ENCODE measurements around the gene ZNRF2. TPM values are rescaled to one million over a fixed set of nuclear protein-coding genes. Genes with fewer than 3 reads are reported as not detected.

The ZNRF2 gene
- total RNA-seq, 4 donors from 2014 or later: 44.2 to 57.4 (median 48.0) TPM

- no peak overlapping the region for H3K27ac ChIP-seq
- no peak for DNase-seq
- no peaks in the 10 kb centered on the region for H3K36me3 ChIP-seq
- intact Hi-C loops (cut with DNase I): no loop called here
- H3K4me3 ChIP-seq (replicated peaks in 1 of 3): no peak overlapping the region
- no peak for TF ChIP-seq CTCF (IDR thresholded peaks at IDR 0.05)
- TF ChIP-seq POLR2A (IDR thresholded peaks at IDR 0.05): no peak
- no peaks in the 10 kb centered on the region for H3K9me3 ChIP-seq
- H3K4me1 ChIP-seq: peaks cover 9 to 11% of the 10 kb centered on the region in 2 donors
- no peaks in the 10 kb centered on the region for H3K27me3 ChIP-seq
Observed at GRCh38 chr7:30369879-30370278, 85.5 kb downstream of the ZNRF2 start.

- Histone ChIP-seq H3K27ac (no peak overlapping the region), H3K4me3 (replicated peaks in 1 of 3) (no peak overlapping the region), H3K36me3 (no peaks in the 10 kb centered on the region), H3K27me3 (no peaks in the 10 kb centered on the region), H3K4me1 (peaks cover 7 to 9% of the 10 kb centered on the region in 2 donors), H3K9me3 (no peaks in the 10 kb centered on the region)
- TF ChIP-seq POLR2A (IDR thresholded peaks at IDR 0.05): no peak
- TF ChIP-seq CTCF (IDR thresholded peaks at IDR 0.05): no peak
- WGBS, 2 donors: 96 to 97% methylated on average over 5 of the region's 5 CpGs
- DNase-seq: no peak
- intact Hi-C loops (cut with DNase I): no loop called here
Observed at GRCh38 chr7:30371321-30371720, 86.9 kb downstream of the ZNRF2 start.

- intact Hi-C loops (cut with DNase I): no loop called here
- no peak overlapping the region for H3K4me3 ChIP-seq (replicated peaks in 1 of 3)
- no peak overlapping the region for H3K27ac ChIP-seq
- WGBS, 2 donors: 87 to 95% methylated on average over 1 of the region's 1 CpG
- H3K4me1 ChIP-seq: no peaks in the 10 kb centered on the region
- no peak for TF ChIP-seq CTCF (IDR thresholded peaks at IDR 0.05)
- no peak for TF ChIP-seq POLR2A (IDR thresholded peaks at IDR 0.05)
- H3K9me3 ChIP-seq: no peaks in the 10 kb centered on the region
- no peaks in the 10 kb centered on the region for H3K36me3 ChIP-seq
- no peak for DNase-seq
- H3K27me3 ChIP-seq: no peaks in the 10 kb centered on the region
Observed at GRCh38 chr7:30378275-30378674, 93.9 kb downstream of the ZNRF2 start.

GRCh38 chr7:30379131-30379530 lies 94.7 kb downstream of the ZNRF2 start:
- Histone ChIP-seq H3K27me3 (no peaks in the 10 kb centered on the region), H3K4me1 (no peaks in the 10 kb centered on the region), H3K36me3 (no peaks in the 10 kb centered on the region), H3K9me3 (no peaks in the 10 kb centered on the region), H3K27ac (no peak overlapping the region), H3K4me3 (replicated peaks in 1 of 3) (no peak overlapping the region)
- DNase-seq: no peak
- WGBS, 2 donors: 90 to 91% methylated on average over 4 of the region's 4 CpGs
- TF ChIP-seq POLR2A (IDR thresholded peaks at IDR 0.05) (no peak), CTCF (IDR thresholded peaks at IDR 0.05) (no peak)
- intact Hi-C loops (cut with DNase I): no loop called here

- no peak for DNase-seq
- no peaks in the 10 kb centered on the region for H3K4me1 ChIP-seq
- no peaks in the 10 kb centered on the region for H3K27me3 ChIP-seq
- TF ChIP-seq CTCF (IDR thresholded peaks at IDR 0.05): no peak
- no peak for TF ChIP-seq POLR2A (IDR thresholded peaks at IDR 0.05)
- intact Hi-C loops (cut with DNase I): no loop called here
- H3K9me3 ChIP-seq: no peaks in the 10 kb centered on the region
- H3K27ac ChIP-seq: no peak overlapping the region
- WGBS, 2 donors: 83 to 87% methylated on average over 4 of the region's 4 CpGs
- H3K36me3 ChIP-seq: no peaks in the 10 kb centered on the region
- no peak overlapping the region for H3K4me3 ChIP-seq (replicated peaks in 1 of 3)
Observed at GRCh38 chr7:30379741-30380140, 95.3 kb downstream of the ZNRF2 start.

Measured in thyroid gland (tissue), 4 donors.